HCT116 (cell line): ENCODE data around the gene AQP12B. TPM values are rescaled to one million over a fixed set of nuclear protein-coding genes. Genes with fewer than 3 reads are reported as not detected.
A peak's percentile ranks its signal among the peaks of the same experiment; 100 is the strongest.
"Not testable (repeated sequence)": the region's sequence is repeated elsewhere in the genome, so short reads cannot be mapped to it uniquely, and the experiment has no call there.

Source experiments
- ATAC-seq: fragments of 200-7000 bp; cut with Tn5 transposase; 2 replicates; pipeline ENCODE4 v1.9.1; 2020; ENCODE audit warnings: mild to moderate bottlenecking, moderate library complexity
- BruUV-seq: library from RNA; stranded (reverse); fragments of 400-500 nt; replicated peaks from 2 replicates; lab custom pipeline; 2021; lab: Mats Ljungman, UMichigan
- CTCF ChIA-PET: fragments of 300-600 bp; sonication (Branson Sonifier 250); formaldehyde crosslinking; loops from one replicate; lab custom pipeline; 2021; ENCODE audit warnings: antibody characterized with exemption; lab: Charles Lee
- POLR2A ChIA-PET: fragments of 300-600, 350-600 bp; sonication (Branson Sonifier 250); formaldehyde crosslinking; loops from one replicate; lab custom pipeline; 2021; ENCODE audit warnings: antibody characterized with exemption; lab: Charles Lee
- RAD21 ChIA-PET, 2 experiments: fragments of 300-600 bp; sonication (Branson Sonifier 250); formaldehyde crosslinking; loops; one replicate each; lab custom pipeline; 2023; ENCODE audit warnings: low total read pairs in 2 of 2; ENCODE audit not compliant: uncharacterized antibody in 2 of 2, unreplicated experiment in 2 of 2, low non-redundant PET in 1 of 2; lab: Charles Lee
- DNase-seq: peaks from one replicate; pipeline ENCODE4 v3.0.0-alpha.2; 2010; ENCODE audit warnings: low read depth, low spot score
- H2AFZ ChIP-seq: fragments of 200-600 bp; shearing (Covaris generic), sonication (generic); 2 replicates; pipeline ENCODE4 v1.6.1; 2017; ENCODE audit warnings: low read depth, mixed run types, mixed read lengths, antibody characterized with exemption, low read length; ENCODE audit not compliant: poor library complexity, severe bottlenecking
- H3K27ac ChIP-seq: 2 replicates; pipeline ENCODE4 v1.5.1; 2012; ENCODE audit warnings: low read depth, low read length
- H3K27me3 ChIP-seq: fragments of 200-600 bp; sonication (generic); 2 replicates; pipeline ENCODE4 v1.6.1; 2016; ENCODE audit warnings: mixed run types, low read length, mixed read lengths; ENCODE audit not compliant: insufficient read depth
- H3K36me3 ChIP-seq, 2 experiments: fragments of 200-500 bp in 1 of 2; fragments of 200-600 bp in 1 of 2; sonication (Bioruptor generic) in 1 of 2; sonication (generic) in 1 of 2; 2 replicates each; pipeline versions ENCODE4 v1.5.1 to v1.6.1; 2014 to 2016; ENCODE audit warnings: low read length in 2 of 2, inconsistent platforms in 1 of 2, mixed read lengths in 1 of 2, mixed run types in 1 of 2; ENCODE audit not compliant: insufficient read depth in 2 of 2, control insufficient read depth in 1 of 2
- H3K4me1 ChIP-seq, 2 experiments: fragments of 200-600 bp in 1 of 2; sonication (generic) in 1 of 2; 2 replicates each; pipeline versions ENCODE4 v1.5.1 to v1.6.1; 2012 to 2017; ENCODE audit warnings: low read length in 2 of 2, inconsistent platforms in 1 of 2, mild to moderate bottlenecking in 1 of 2, mixed read lengths in 1 of 2, mixed run types in 1 of 2, moderate library complexity in 1 of 2; ENCODE audit not compliant: insufficient read depth in 2 of 2, control insufficient read depth in 1 of 2
- H3K4me2 ChIP-seq: fragments of 200-600 bp; sonication (generic); 2 replicates; pipeline ENCODE4 v1.6.1; 2017; ENCODE audit warnings: mixed run types, low read length, mixed read lengths
- H3K4me3 ChIP-seq, 2 experiments: fragments of 200-600 bp in 1 of 2; sonication (generic) in 1 of 2; replicated peaks in 1 of 2; 2 replicates each; pipeline ENCODE4 v1.5.1; 2011 to 2016; ENCODE audit warnings: low read length in 2 of 2, control low read depth in 1 of 2, low read depth in 1 of 2, mild to moderate bottlenecking in 1 of 2, mixed read lengths in 1 of 2, mixed run types in 1 of 2
- H3K79me2 ChIP-seq: fragments of 200-600 bp; sonication (generic); 2 replicates; pipeline ENCODE4 v1.6.1; 2017; ENCODE audit warnings: mild to moderate bottlenecking, mixed run types, low read length, moderate library complexity, mixed read lengths; ENCODE audit not compliant: insufficient read depth
- H3K9ac ChIP-seq: fragments of 200-600 bp; sonication (generic); 2 replicates; pipeline ENCODE4 v1.6.1; 2016; ENCODE audit warnings: low read length, mixed read lengths
- H3K9me2 ChIP-seq: fragments of 200-600 bp; sonication (generic), shearing (Covaris generic); 2 replicates; pipeline ENCODE4 v1.6.1; 2017; ENCODE audit warnings: mixed run types, mild to moderate bottlenecking, moderate library complexity; ENCODE audit not compliant: insufficient read depth
- H3K9me3 ChIP-seq, 2 experiments: fragments of 200-500 bp in 1 of 2; fragments of 200-600 bp in 1 of 2; sonication (Bioruptor generic) in 1 of 2; sonication (generic) in 1 of 2; 2 replicates each; pipeline ENCODE4 v1.6.1; 2014 to 2017; ENCODE audit warnings: low read length in 2 of 2, mixed read lengths in 2 of 2, inconsistent platforms in 1 of 2, low read depth in 1 of 2, mild to moderate bottlenecking in 1 of 2, mixed run types in 1 of 2, moderate library complexity in 1 of 2; ENCODE audit not compliant: control insufficient read depth in 1 of 2, insufficient read depth in 1 of 2
- H4K20me1 ChIP-seq: fragments of 200-600 bp; sonication (generic), shearing (Covaris generic); 2 replicates; pipeline ENCODE4 v1.6.1; 2017; ENCODE audit warnings: mixed run types, mild to moderate bottlenecking, moderate library complexity; ENCODE audit not compliant: insufficient read depth
- CBX3 ChIP-seq: IDR thresholded peaks from 2 replicates; pipeline ENCODE4 v1.6.1; 2012; ENCODE audit warnings: low read depth
- EGR1 ChIP-seq: IDR thresholded peaks from 2 replicates; pipeline ENCODE4 v1.6.1; 2012; ENCODE audit warnings: low read depth
- YY1 ChIP-seq: IDR thresholded peaks from 2 replicates; pipeline ENCODE4 v1.6.1; 2011; ENCODE audit warnings: low read length, low read depth, moderate library complexity, mild to moderate bottlenecking; ENCODE audit not compliant: insufficient replicate concordance; ENCODE audit errors: extremely low read depth
- ZBTB33 ChIP-seq: IDR thresholded peaks from 2 replicates; pipeline ENCODE4 v1.6.1; 2011; ENCODE audit warnings: mild to moderate bottlenecking, low read length, moderate library complexity; ENCODE audit not compliant: insufficient replicate concordance; ENCODE audit errors: extremely low read depth
- ZFX ChIP-seq: fragments of 450-650 bp; IDR thresholded peaks from 2 replicates; pipeline ENCODE4 v1.6.1; 2017
- ZNF274 ChIP-seq: fragments of 200-500 bp; sonication (Bioruptor generic); IDR thresholded peaks from 2 replicates; pipeline ENCODE4 v1.6.1; 2014; ENCODE audit warnings: mild to moderate bottlenecking, low read depth, low read length, inconsistent platforms
- intact Hi-C: fragments of 100-400 bp; cut with micrococcal nuclease; formaldehyde crosslinking; loops from 2 replicates; pipeline ENCODE4 v1.10.0; 2022
- total RNA-seq: library from RNA; stranded (reverse); gene quantifications from one replicate; pipeline ENCODE4 v1.2.1, GENCODE V29; 2021; ENCODE audit not compliant: unreplicated experiment
- TF ChIP-seq, protein P1 (sequence below), 3 experiments: fragments of 200-600 bp in 1 of 3; sonication (generic) in 1 of 3; IDR thresholded peaks in 2 of 3; conservative IDR thresholded peaks in 1 of 3; 2 replicates each; pipeline ENCODE4 v1.5.1; 2012 to 2017; ENCODE audit warnings: low read depth in 2 of 3, low read length in 2 of 3, antibody characterized with exemption in 1 of 3, borderline replicate concordance in 1 of 3, control low read depth in 1 of 3, mild to moderate bottlenecking in 1 of 3, mixed read lengths in 1 of 3, mixed run types in 1 of 3, moderate library complexity in 1 of 3; ENCODE audit not compliant: insufficient read depth in 1 of 3

Gene AQP12B
- total RNA-seq, 1 experiment from 2014 or later, result not detected

DNA sequence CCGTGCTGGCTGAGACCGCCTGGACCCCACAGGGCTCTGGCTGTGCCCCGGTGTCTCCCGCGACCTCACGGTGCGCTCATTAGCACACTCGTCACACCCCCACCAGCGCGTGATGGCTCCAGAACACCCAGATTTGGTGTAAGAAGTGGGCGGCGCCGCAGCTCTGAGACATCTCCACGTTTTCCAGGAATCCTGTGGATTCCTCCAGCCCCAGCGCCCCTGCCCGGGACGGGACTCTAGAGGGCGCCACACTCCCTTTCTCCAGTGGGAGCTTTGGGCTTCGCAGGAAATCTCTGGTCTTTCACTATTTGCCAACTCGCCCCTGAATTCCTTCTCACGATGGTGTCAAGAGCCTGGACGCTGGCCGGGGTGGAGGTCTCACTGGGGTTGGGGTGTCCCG is 7.3 kb downstream of the AQP12B start:
- BruUV-seq, H3K4me2 ChIP-seq, H3K4me1 ChIP-seq, CTCF ChIA-PET, H3K9me3 ChIP-seq, H3K9me2 ChIP-seq, DNase-seq, H3K4me3 ChIP-seq, RAD21 ChIA-PET, H3K79me2 ChIP-seq, H3K9ac ChIP-seq, H4K20me1 ChIP-seq, POLR2A ChIA-PET, H2AFZ ChIP-seq, H3K27ac ChIP-seq, H3K27me3 ChIP-seq, intact Hi-C loops, H3K36me3 ChIP-seq: not testable (repeated sequence)
- peak; percentile 91 for ATAC-seq

DNA sequence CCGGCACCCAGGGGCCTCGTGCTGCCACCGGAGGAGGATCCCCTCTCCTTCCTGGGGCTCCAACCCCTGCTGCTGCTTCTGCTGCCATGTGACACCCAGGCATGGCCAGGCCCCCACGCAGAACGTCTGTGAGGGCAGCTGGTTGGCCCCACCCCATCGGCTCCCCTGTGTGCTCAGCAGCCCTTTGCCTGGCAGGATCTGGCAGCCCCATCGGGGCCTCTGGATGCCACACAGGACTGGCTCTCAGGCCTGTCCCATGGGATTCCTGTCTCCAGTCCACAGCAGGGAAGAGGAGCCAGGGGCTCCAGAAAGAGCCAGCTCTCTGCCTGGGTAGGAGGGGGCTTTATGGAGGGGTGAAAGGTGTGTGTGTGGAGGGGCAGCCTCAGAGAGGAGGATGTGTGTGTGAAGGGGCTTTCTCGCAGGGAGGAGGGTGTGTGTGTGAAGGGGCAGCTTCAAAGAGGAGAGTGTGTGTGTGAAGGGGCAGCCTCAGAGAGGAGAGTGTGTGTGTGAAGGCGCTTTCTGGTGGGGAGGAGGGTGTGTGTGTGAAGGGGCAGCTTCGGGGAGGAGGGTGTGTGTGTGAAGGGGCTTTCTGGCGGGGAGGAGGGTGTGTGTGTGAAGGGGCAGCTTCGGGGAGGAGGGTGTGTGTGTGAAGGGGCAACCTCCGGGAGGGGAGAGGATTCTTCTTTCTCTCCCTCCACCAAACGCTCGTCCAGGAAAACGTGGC is 8.1 kb downstream of the AQP12B start:
- ATAC-seq, H3K9me2 ChIP-seq, H4K20me1 ChIP-seq, H3K79me2 ChIP-seq, H3K36me3 ChIP-seq, RAD21 ChIA-PET, H3K27me3 ChIP-seq, H3K9ac ChIP-seq, POLR2A ChIA-PET, H3K4me1 ChIP-seq, intact Hi-C loops, BruUV-seq, DNase-seq, H2AFZ ChIP-seq, CTCF ChIA-PET, H3K27ac ChIP-seq, H3K4me3 ChIP-seq, H3K4me2 ChIP-seq, H3K9me3 ChIP-seq: not testable (repeated sequence)

- H4K20me1 ChIP-seq, result no peaks in the 10 kb centered on the region
- H3K9me2 ChIP-seq, result no peaks in the 10 kb centered on the region
- no TSS peak for BruUV-seq
- H3K4me2 ChIP-seq, result no peak overlapping the region
- H3K9ac ChIP-seq, result no peak overlapping the region
- H3K79me2 ChIP-seq, result no peaks in the 10 kb centered on the region
- no peak overlapping the region for H2AFZ ChIP-seq
- no peak for ATAC-seq
- DNase-seq, result no peak
- H3K9me3 ChIP-seq, result no peaks in the 10 kb centered on the region
- POLR2A ChIA-PET, result no interaction called here
- intact Hi-C loops, result no loop called here
- 0 out of 2 replicates have a peak, but pooled peaks cover 4% of the 10 kb centered on the region for H3K27me3 ChIP-seq
- no peak overlapping the region for H3K4me3 ChIP-seq
- RAD21 ChIA-PET, result no interaction called here
- H3K36me3 ChIP-seq, result no peaks in the 10 kb centered on the region
- CTCF ChIA-PET, result no interaction called here
- no peaks in the 10 kb centered on the region for H3K4me1 ChIP-seq
- no peak overlapping the region for H3K27ac ChIP-seq
- TF ChIP-seq ZNF274 (no peak), CBX3 (no peak), ZBTB33 (no peak), ZFX (no peak), YY1 (no peak), EGR1 (no peak)
- TF ChIP-seq, protein P1, sequence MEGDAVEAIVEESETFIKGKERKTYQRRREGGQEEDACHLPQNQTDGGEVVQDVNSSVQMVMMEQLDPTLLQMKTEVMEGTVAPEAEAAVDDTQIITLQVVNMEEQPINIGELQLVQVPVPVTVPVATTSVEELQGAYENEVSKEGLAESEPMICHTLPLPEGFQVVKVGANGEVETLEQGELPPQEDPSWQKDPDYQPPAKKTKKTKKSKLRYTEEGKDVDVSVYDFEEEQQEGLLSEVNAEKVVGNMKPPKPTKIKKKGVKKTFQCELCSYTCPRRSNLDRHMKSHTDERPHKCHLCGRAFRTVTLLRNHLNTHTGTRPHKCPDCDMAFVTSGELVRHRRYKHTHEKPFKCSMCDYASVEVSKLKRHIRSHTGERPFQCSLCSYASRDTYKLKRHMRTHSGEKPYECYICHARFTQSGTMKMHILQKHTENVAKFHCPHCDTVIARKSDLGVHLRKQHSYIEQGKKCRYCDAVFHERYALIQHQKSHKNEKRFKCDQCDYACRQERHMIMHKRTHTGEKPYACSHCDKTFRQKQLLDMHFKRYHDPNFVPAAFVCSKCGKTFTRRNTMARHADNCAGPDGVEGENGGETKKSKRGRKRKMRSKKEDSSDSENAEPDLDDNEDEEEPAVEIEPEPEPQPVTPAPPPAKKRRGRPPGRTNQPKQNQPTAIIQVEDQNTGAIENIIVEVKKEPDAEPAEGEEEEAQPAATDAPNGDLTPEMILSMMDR (IDR thresholded peaks at IDR 0.05 in 2 of 3, conservative IDR thresholded peaks at IDR 0.05 in 1 of 3; ENCODE audit: borderline replicate concordance in 1 of 3, insufficient read depth in 1 of 3, low read depth in 2 of 3, low read length in 2 of 3), result no peak
Observed at GRCh38 chr2:240672701-240673190, 9.9 kb downstream of the AQP12B start.
